Activated CD4-positive, alpha-beta memory T cell treated with anti-CD3 and anti-CD28 coated beads, Interleukin-2, amount 10 ng/mL, durations not matched to agents 7 days and 5 days (primary cell): ENCODE measurements around the gene MS4A6E. TPM values are rescaled to one million over a fixed set of nuclear protein-coding genes. Genes with fewer than 3 reads are reported as not detected.

ENCODE experiments used
- CTCF ChIA-PET: fragments of 350-600 bp; sonication (Branson Sonifier 250); formaldehyde crosslinking; loops from one replicate; lab custom pipeline; 2021; ENCODE audit warnings: antibody characterized with exemption, inconsistent platforms; lab: Charles Lee
- POLR2A ChIA-PET: fragments of 350-600 bp; sonication (Branson Sonifier 250); formaldehyde crosslinking; loops from one replicate; lab custom pipeline; 2021; ENCODE audit warnings: antibody characterized with exemption; lab: Charles Lee
- DNase-seq: peaks from one replicate; pipeline ENCODE4 v3.0.0-alpha.2; 2020
- H3K27ac Mint-ChIP-seq: one replicate; pipeline ENCODE4 v1.8.0; 2021; ENCODE audit warnings: mild to moderate bottlenecking, mixed read lengths
- H3K27me3 Mint-ChIP-seq: one replicate; pipeline ENCODE4 v1.8.0; 2021; ENCODE audit warnings: mixed read lengths
- H3K36me3 Mint-ChIP-seq: one replicate; pipeline ENCODE4 v1.8.0; 2021; ENCODE audit warnings: low read depth, mixed read lengths
- H3K4me1 Mint-ChIP-seq: one replicate; pipeline ENCODE4 v1.8.0; 2021; ENCODE audit warnings: mixed read lengths
- H3K4me3 Mint-ChIP-seq: one replicate; pipeline ENCODE4 v1.8.0; 2021; ENCODE audit warnings: mild to moderate bottlenecking, mixed read lengths
- H3K9me3 Mint-ChIP-seq: one replicate; pipeline ENCODE4 v1.8.0; 2021; ENCODE audit warnings: mixed read lengths
- total RNA-seq, 2 experiments: library from RNA; stranded (reverse); gene quantifications; one replicate each; pipeline ENCODE4 v1.2.3, GENCODE V29; 2021

The MS4A6E gene
- total RNA-seq, 2 experiments from 2014 or later, result not detected

DNA sequence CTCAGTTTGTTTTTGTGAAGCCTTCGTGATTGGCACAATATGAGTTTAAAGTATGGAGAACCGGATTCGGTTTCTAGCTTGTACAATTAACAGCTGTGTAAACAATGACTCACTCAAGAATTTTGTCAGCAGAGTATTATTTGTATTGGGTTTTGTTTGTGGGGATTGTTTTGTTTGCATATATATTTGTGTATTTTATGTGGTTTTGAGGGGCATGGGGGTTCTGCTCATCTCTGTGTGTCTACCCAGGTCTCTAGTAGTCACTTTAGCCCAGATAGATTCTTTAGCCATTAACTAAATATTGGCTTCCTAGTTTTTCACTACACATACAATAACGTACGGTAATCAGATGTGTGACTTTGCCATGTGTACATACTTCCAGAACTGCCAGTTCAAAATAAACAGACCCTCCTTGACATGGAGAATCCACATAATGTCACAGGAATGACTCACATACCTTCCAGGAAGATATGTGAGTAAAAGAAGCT, 43.8 kb downstream of the MS4A6E start:
- Mint-ChIP-seq H3K9me3 (no peaks in the 10 kb centered on the region), H3K4me1 (no peaks in the 10 kb centered on the region), H3K4me3 (no peak overlapping the region), H3K27me3 (peaks cover 18% of the 10 kb centered on the region), H3K27ac (no peak overlapping the region), H3K36me3 (no peaks in the 10 kb centered on the region)
- ChIA-PET CTCF (interaction anchor here (0.7 to 1.5 kb wide), 3 partner anchors 8 to 26 kb away, joined by 3 read pairs; no protein-coding TSS in a partner anchor), POLR2A (no interaction called here)
- DNase-seq, result no peak

DNA sequence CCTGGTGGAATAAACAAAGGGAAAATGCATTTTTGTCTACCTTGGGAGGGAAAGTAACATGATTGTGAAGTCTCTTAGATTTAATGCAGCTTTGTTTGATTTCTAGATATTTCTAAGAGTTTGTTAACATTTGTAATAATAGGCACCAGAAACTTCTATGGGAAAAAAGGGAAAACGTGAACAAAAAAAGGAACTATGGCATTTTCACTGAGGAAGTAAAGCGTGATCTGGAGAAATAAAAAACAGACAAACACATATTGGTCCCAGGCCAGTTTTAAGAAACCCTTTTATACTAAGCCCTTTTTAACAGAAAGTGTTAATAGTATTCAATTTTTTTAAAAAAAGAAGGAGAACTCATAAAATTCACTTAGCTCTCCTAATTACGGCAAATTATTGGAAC, 44.3 kb downstream of the MS4A6E start:
- Mint-ChIP-seq H3K9me3 (no peaks in the 10 kb centered on the region), H3K27me3 (peaks cover 18% of the 10 kb centered on the region), H3K4me1 (no peaks in the 10 kb centered on the region), H3K27ac (no peak overlapping the region), H3K4me3 (no peak overlapping the region), H3K36me3 (no peaks in the 10 kb centered on the region)
- CTCF ChIA-PET, result interaction anchor here (0.7 to 1.5 kb wide), 2 partner anchors 8 to 26 kb away, joined by 3 read pairs; no protein-coding TSS in a partner anchor
- POLR2A ChIA-PET, result no interaction called here
- no peak for DNase-seq

DNA sequence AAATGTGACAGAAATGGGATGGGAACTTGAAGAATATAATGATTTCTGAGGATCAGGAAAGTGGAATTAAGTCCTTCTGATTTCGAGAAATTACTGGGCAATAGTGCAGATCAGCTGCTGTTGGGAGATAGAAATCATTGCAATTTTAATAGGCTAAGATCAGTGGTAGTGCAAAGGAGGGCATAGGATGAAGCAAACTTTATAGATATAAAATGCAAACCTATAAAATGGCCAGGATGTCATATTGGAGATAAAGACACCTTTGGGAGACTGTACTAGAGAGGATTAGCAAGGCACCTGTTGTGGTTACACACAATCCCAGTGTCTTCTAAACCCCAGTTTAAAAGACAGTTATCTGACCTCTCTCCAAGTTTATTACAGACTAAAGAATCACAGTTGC, 44.8 kb downstream of the MS4A6E start:
- Mint-ChIP-seq H3K36me3 (no peaks in the 10 kb centered on the region), H3K4me3 (no peak overlapping the region), H3K27ac (no peak overlapping the region), H3K27me3 (peaks cover 18% of the 10 kb centered on the region), H3K4me1 (no peaks in the 10 kb centered on the region), H3K9me3 (no peaks in the 10 kb centered on the region)
- DNase-seq, result no peak
- ChIA-PET CTCF (interaction anchor here (1.5 kb wide), 1 partner anchor 9 kb away, joined by 3 read pairs; no protein-coding TSS in a partner anchor), POLR2A (no interaction called here)

DNA sequence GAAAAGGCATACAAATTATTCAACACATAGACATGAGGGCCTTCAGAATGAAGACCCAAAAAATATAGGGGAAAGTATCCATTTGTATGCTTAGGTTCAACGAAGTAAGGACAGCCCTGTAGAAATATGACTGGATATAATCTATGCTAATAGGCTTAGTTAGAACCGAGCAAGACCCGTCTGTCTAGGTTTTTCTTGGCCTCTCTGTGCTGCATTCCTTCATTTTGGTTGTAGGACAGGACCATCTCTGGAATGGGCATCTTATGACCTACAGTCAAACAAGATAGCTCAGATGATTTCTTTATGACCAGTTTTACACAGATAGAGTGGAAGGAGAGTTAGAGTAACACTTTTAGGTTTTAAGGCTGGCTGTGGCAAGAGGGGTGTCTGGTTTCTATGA, 45.7 kb downstream of the MS4A6E start:
- ChIA-PET POLR2A (no interaction called here), CTCF (no interaction called here)
- peaks cover 18% of the 10 kb centered on the region for H3K27me3 Mint-ChIP-seq
- no peaks in the 10 kb centered on the region for H3K9me3 Mint-ChIP-seq
- no peak overlapping the region for H3K27ac Mint-ChIP-seq
- no peaks in the 10 kb centered on the region for H3K4me1 Mint-ChIP-seq
- H3K36me3 Mint-ChIP-seq, result no peaks in the 10 kb centered on the region
- no peak overlapping the region for H3K4me3 Mint-ChIP-seq
- no peak for DNase-seq

DNA sequence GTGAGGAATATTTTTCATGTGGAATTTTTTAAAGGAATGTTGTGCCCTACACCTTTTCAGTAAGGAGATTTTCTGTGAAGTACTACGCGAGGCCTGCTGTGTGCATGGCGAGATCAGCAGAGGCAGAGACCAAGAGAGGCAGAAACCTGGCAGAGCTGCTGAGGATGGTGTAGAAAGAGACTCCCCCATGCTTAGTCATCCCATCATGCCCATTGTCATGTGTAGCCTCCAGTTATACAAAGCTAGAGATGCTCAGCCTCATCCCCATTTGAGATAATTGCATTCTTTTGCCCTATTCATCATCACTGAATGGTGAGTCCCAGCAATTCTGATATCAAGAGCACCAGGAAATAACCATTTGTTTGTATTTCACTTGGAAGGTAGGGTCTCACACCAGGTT, 48.3 kb downstream of the MS4A6E start:
- POLR2A ChIA-PET, result no interaction called here
- Mint-ChIP-seq H3K4me3 (no peak overlapping the region), H3K4me1 (peaks cover 5% of the 10 kb centered on the region), H3K27ac (no peak overlapping the region), H3K27me3 (peaks cover 13% of the 10 kb centered on the region), H3K9me3 (no peaks in the 10 kb centered on the region), H3K36me3 (no peaks in the 10 kb centered on the region)
- no peak for DNase-seq
- CTCF ChIA-PET, result no interaction called here

DNA sequence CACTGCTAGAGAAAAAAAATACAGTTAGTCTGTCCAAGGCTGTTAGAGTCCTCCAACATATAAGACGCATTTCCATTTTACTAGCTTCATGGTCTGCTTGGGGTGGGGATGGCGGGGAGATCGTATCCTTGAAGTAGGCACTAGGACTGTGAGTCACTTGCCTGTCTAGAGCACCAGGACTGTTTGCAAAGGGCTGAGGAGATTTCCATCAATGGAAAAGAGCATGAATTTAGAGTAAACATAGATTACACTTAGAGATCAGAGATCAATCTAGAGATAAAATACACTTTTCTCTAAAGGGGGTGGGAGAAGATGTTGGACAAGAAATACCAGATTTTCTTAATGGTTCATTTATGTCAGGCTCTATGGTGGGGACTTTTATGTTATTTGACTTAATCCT, 49.5 kb downstream of the MS4A6E start:
- Mint-ChIP-seq H3K4me1 (peaks cover 5% of the 10 kb centered on the region), H3K9me3 (no peaks in the 10 kb centered on the region), H3K27me3 (peaks cover 10% of the 10 kb centered on the region), H3K4me3 (no peak overlapping the region), H3K36me3 (no peaks in the 10 kb centered on the region), H3K27ac (no peak overlapping the region)
- ChIA-PET CTCF (no interaction called here), POLR2A (no interaction called here)
- DNase-seq, result no peak

DNA sequence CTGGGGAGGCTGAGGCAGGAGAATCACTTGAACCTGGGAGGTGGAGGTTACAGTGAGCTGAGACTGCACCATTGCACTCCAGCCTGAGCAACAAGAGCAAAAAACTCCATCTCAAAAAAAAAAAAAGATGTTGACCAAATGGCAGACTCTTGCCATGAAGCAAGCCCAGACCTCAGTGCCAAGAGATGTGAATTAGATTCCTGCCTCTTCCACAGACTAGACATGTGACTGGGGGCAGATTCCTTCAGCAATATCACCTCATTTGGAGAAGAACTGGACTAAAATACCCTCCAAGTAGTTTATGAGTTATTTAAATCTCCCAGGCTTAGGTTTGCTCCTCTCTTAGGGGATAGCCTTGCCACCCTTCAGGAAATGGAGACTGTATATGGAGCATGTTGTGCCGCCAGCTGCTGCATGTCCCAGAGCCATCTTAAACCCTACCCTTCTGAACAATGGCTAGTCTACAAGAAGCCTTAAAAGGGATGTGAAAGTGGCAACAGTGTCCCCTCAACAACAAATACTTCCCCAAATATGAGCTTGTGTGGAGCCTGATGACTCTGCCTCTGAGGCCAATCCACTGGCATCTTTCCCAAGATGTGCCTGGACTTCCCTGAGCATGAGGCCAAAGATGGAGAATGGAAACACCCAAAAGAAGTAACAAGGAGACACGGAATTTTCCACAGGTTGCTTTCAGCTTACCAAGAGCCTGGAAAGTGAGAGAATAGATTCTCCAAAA, 50.5 kb downstream of the MS4A6E start:
- H3K36me3 Mint-ChIP-seq, result no peaks in the 10 kb centered on the region
- ChIA-PET CTCF (interaction anchor here (0.8 kb wide), 1 partner anchor 44 kb away, joined by 3 read pairs; no protein-coding TSS in a partner anchor), POLR2A (no interaction called here)
- no peaks in the 10 kb centered on the region for H3K9me3 Mint-ChIP-seq
- no peak overlapping the region for H3K4me3 Mint-ChIP-seq
- no peak for DNase-seq
- no peak overlapping the region for H3K27ac Mint-ChIP-seq
- peaks cover 5% of the 10 kb centered on the region for H3K4me1 Mint-ChIP-seq
- peaks cover 8% of the 10 kb centered on the region for H3K27me3 Mint-ChIP-seq

DNA sequence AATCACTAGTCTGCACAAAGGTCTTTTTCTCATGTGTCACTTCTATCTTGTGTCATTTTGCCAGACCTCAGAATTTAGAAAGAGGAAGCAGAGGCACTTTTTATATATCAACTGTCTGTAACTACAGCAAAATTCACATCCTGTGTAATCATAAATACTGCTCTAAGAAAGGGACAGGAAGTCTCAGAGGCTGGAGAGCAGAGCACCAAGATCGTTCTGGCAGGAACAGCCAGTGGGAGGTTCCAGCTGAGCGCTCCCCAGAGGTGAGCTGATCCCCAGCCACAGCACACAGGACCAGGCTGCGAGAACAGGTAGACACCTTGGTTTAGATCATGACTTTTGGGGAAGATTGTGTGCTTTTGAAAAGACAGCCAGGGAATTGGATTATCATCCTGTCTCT, 51.3 kb downstream of the MS4A6E start, which contains the start of gene MS4A7:
TSS of gene MS4A7 (plus strand) at position 179 of the 400 bp plus-strand sequence. CDS start 4,610 bp downstream, outside the sequence.
- no peak within 1 kb of the TSS for H3K4me3 Mint-ChIP-seq
- no peaks in the 10 kb centered on the region for H3K9me3 Mint-ChIP-seq
- peaks cover 5% of the 10 kb centered on the region for H3K4me1 Mint-ChIP-seq
- H3K27ac Mint-ChIP-seq, result no peak within 1 kb of the TSS
- DNase-seq, result no peak
- no peaks in the 10 kb centered on the region for H3K36me3 Mint-ChIP-seq
- CTCF ChIA-PET, result interaction anchor here (0.8 kb wide), 1 partner anchor 45 kb away, joined by 3 read pairs; no protein-coding TSS in a partner anchor
- peaks cover 8% of the 10 kb centered on the region for H3K27me3 Mint-ChIP-seq
- POLR2A ChIA-PET, result no interaction called here

DNA sequence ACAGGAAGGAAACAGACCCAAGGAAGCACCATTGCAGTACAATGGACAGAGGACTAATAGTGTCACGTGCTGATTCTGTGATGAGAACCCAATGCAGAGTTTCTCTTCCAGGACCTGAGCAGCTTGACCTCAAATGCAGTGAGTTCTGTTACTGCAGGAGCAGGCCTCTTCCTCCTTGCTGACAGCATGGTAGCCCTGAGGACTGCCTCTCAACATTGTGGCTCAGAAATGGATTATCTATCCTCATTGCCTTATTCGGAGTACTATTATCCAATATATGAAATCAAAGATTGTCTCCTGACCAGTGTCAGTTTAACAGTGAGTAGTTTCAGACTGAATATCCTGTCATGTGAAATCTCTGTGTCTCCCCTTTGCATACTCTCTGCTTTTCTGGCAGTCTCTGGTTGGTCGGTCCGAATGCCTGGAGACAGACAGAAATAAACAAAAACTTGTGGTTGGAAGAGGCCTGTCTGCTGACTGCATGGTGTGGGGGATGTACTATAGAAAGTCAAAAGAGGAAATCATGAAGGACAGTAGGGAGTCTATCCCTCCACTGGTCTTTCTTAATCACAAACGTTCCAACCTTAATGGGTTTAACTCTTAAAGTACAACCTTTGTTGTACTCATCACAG, 62.3 kb downstream of the MS4A6E start:
- no peak overlapping the region for H3K27ac Mint-ChIP-seq
- CTCF ChIA-PET, result interaction anchor here (0.9 kb wide), 1 partner anchor 26 kb away, joined by 3 read pairs; no protein-coding TSS in a partner anchor

DNA sequence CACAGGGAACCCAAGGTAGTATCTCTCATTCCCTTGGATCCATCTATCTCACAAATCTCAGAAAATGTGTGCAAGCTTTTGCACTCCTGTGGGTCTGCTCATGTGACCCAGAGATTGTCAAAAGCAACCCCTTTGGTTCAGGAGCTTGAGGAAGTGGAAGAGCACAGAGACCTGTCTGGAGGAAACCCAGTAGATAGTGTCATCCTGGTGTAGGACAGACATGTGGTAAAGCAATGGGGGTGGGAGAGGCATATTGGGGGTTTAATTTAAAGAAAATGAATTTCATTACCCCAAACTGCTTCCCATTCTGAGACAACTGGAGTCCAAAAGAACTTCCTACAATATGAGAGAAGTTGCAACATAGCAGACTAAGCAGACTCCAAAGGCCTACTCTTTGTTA, 63.4 kb downstream of the MS4A6E start:
- H3K36me3 Mint-ChIP-seq, result no peaks in the 10 kb centered on the region
- peaks cover 4% of the 10 kb centered on the region for H3K27me3 Mint-ChIP-seq
- no peak overlapping the region for H3K4me3 Mint-ChIP-seq
- H3K4me1 Mint-ChIP-seq, result no peaks in the 10 kb centered on the region
- no peak overlapping the region for H3K27ac Mint-ChIP-seq
- ChIA-PET CTCF (no interaction called here), POLR2A (no interaction called here)
- DNase-seq, result no peak
- H3K9me3 Mint-ChIP-seq, result no peaks in the 10 kb centered on the region

More for the DNA sequence above, 62.3 kb downstream of the MS4A6E start:
- POLR2A ChIA-PET, result no interaction called here
- Mint-ChIP-seq H3K9me3 (no peaks in the 10 kb centered on the region), H3K27me3 (peaks cover 4% of the 10 kb centered on the region), H3K36me3 (no peaks in the 10 kb centered on the region), H3K4me1 (no peaks in the 10 kb centered on the region), H3K4me3 (no peak overlapping the region)
- no peak for DNase-seq

Other genes starting within 250 kb of the MS4A6E start
- gene MS4A2, start 238.6 kb upstream of the MS4A6E start, total RNA-seq, result not detected
- gene MS4A6A, start 144.2 kb upstream of the MS4A6E start, total RNA-seq, result not detected
- not detected for gene MS4A4E, start 84.1 kb upstream of the MS4A6E start, total RNA-seq
- not detected for gene MS4A4A, start 46.6 kb upstream of the MS4A6E start, total RNA-seq
- gene MS4A7, start 51.3 kb downstream of the MS4A6E start, total RNA-seq, result not detected
- not detected for gene MS4A14, start 69.2 kb downstream of the MS4A6E start, total RNA-seq
- gene MS4A5, start 102.3 kb downstream of the MS4A6E start, total RNA-seq, result not detected
- not detected for gene MS4A1, start 128.6 kb downstream of the MS4A6E start, total RNA-seq
- gene MS4A12, start 165.5 kb downstream of the MS4A6E start, total RNA-seq, result not detected
- not detected for gene MS4A13, start 188.1 kb downstream of the MS4A6E start, total RNA-seq